ENCODE measurements around the gene SELENOW.

- TF ChIP-seq CTCF (IDR thresholded peaks at IDR 0.05), result no peak
- no peak for TF ChIP-seq EZH2 (IDR thresholded peaks at IDR 0.05; ENCODE audit: borderline replicate concordance, insufficient read depth, low read depth, low read length, poor library complexity, severe bottlenecking)
Observed at GRCh38 chr19:47797996-47798903, 19.7 kb downstream of the SELENOW start.
